ENCODE results near the gene CD276. TPM values are rescaled to one million over a fixed set of nuclear protein-coding genes. Genes with fewer than 3 reads are reported as not detected.

The CD276 gene
- total RNA-seq, 5 donors from 2014 or later (not counting 1 experiment from before 2014, with no cell fraction given) = 0.66 to 0.76 (median 0.76) TPM; not detected in 2

- Mint-ChIP-seq H3K27ac (no peak overlapping the region), H3K4me1 (peaks cover 0 to 4% (median 2%) of the 10 kb centered on the region in 3 donors), H3K36me3 (no peaks in the 10 kb centered on the region), H3K9me3 (no peaks in the 10 kb centered on the region), H3K4me3 (no peak overlapping the region), H3K27me3 (peaks cover 26 to 40% of the 10 kb centered on the region in 2 donors)
- Histone ChIP-seq H3K27ac (ENCODE audit: low read length) (no peak overlapping the region), H3K4me1 (ENCODE audit: control insufficient read depth in 1 of 2, extremely low read depth in 1 of 2, insufficient read depth in 2 of 2, low read length in 2 of 2) (no peaks in the 10 kb centered on the region), H3K27me3 (replicated peaks in 1 of 2; ENCODE audit: control insufficient read depth in 2 of 2, extremely low read depth in 1 of 2, insufficient read depth in 2 of 2, low read length in 1 of 2) (peaks cover 0 to 42% of the 10 kb centered on the region in 2 experiments), H3K36me3 (ENCODE audit: control insufficient read depth in 2 of 2, extremely low read depth in 1 of 2, insufficient read depth in 1 of 2, low read length in 1 of 2) (no peaks in the 10 kb centered on the region), H3K9me3 (no peaks in the 10 kb centered on the region), H3K4me3 (ENCODE audit: control insufficient read depth in 1 of 2, extremely low read depth in 1 of 2, low read length in 1 of 2) (no peak overlapping the region)
- DNase-seq (no peak), ATAC-seq (replicated peaks in 1 of 4) (no peak)
- POLR2A ChIA-PET = no interaction called here
- CTCF ChIA-PET = interaction anchor here in 1 of 2 donors (0.6 kb wide), 1 partner anchor 30 kb away, joined by 3 read pairs; no protein-coding TSS in a partner anchor
Observed at GRCh38 chr15:73757571-73757970, 73.4 kb downstream of the CD276 start.

GRCh38 chr15:73758461-73758860 is 74.3 kb downstream of the CD276 start:
- ChIA-PET CTCF (no interaction called here), POLR2A (no interaction called here)
- no peaks in the 10 kb centered on the region for H3K36me3 ChIP-seq (ENCODE audit: control insufficient read depth in 2 of 2, extremely low read depth in 1 of 2, insufficient read depth in 1 of 2, low read length in 1 of 2)
- H3K27ac ChIP-seq (ENCODE audit: low read length) = no peak overlapping the region
- H3K4me3 ChIP-seq (ENCODE audit: control insufficient read depth in 1 of 2, extremely low read depth in 1 of 2, low read length in 1 of 2) = no peak overlapping the region
- H3K4me1 ChIP-seq (ENCODE audit: control insufficient read depth in 1 of 2, extremely low read depth in 1 of 2, insufficient read depth in 2 of 2, low read length in 2 of 2) = no peaks in the 10 kb centered on the region
- H3K27me3 ChIP-seq (replicated peaks in 1 of 2; ENCODE audit: control insufficient read depth in 2 of 2, extremely low read depth in 1 of 2, insufficient read depth in 2 of 2, low read length in 1 of 2) = peaks cover 0 to 42% of the 10 kb centered on the region in 2 experiments
- H3K4me1 Mint-ChIP-seq = peaks cover 0 to 4% (median 2%) of the 10 kb centered on the region in 3 donors
- no peak overlapping the region for H3K27ac Mint-ChIP-seq
- H3K27me3 Mint-ChIP-seq = peaks cover 25 to 42% of the 10 kb centered on the region in 2 donors
- ATAC-seq (replicated peaks in 1 of 4) (no peak), DNase-seq (no peak)
- H3K4me3 Mint-ChIP-seq = no peak overlapping the region
- 61% methylated on average over 5 of the region's 5 CpGs for WGBS (ENCODE audit: insufficient coverage)
- H3K9me3 Mint-ChIP-seq = no peaks in the 10 kb centered on the region
- H3K9me3 ChIP-seq = no peaks in the 10 kb centered on the region
- no peaks in the 10 kb centered on the region for H3K36me3 Mint-ChIP-seq

GRCh38 chr15:73760330-73761329 is 76.4 kb downstream of the CD276 start:
- Mint-ChIP-seq H3K4me1 (no peaks in the 10 kb centered on the region), H3K4me3 (no peak overlapping the region), H3K27ac (no peak overlapping the region), H3K36me3 (no peaks in the 10 kb centered on the region), H3K27me3 (peaks cover 11 to 27% of the 10 kb centered on the region in 2 donors), H3K9me3 (no peaks in the 10 kb centered on the region)
- ATAC-seq (replicated peaks in 1 of 4) (no peak), DNase-seq (no peak)
- CTCF ChIA-PET = no interaction called here
- Histone ChIP-seq H3K4me3 (ENCODE audit: control insufficient read depth in 1 of 2, extremely low read depth in 1 of 2, low read length in 1 of 2) (no peak overlapping the region), H3K27me3 (replicated peaks in 1 of 2; ENCODE audit: control insufficient read depth in 2 of 2, extremely low read depth in 1 of 2, insufficient read depth in 2 of 2, low read length in 1 of 2) (peaks cover 0 to 44% of the 10 kb centered on the region in 2 experiments), H3K27ac (ENCODE audit: low read length) (no peak overlapping the region), H3K4me1 (ENCODE audit: control insufficient read depth in 1 of 2, extremely low read depth in 1 of 2, insufficient read depth in 2 of 2, low read length in 2 of 2) (no peaks in the 10 kb centered on the region), H3K36me3 (ENCODE audit: control insufficient read depth in 2 of 2, extremely low read depth in 1 of 2, insufficient read depth in 1 of 2, low read length in 1 of 2) (no peaks in the 10 kb centered on the region), H3K9me3 (no peaks in the 10 kb centered on the region)
- 50% methylated on average over 9 of the region's 11 CpGs for WGBS (ENCODE audit: insufficient coverage)
- POLR2A ChIA-PET = no interaction called here

- Histone ChIP-seq H3K36me3 (ENCODE audit: control insufficient read depth in 2 of 2, extremely low read depth in 1 of 2, insufficient read depth in 1 of 2, low read length in 1 of 2) (no peaks in the 10 kb centered on the region), H3K27ac (ENCODE audit: low read length) (no peak overlapping the region), H3K4me3 (ENCODE audit: control insufficient read depth in 1 of 2, extremely low read depth in 1 of 2, low read length in 1 of 2) (no peak overlapping the region), H3K9me3 (no peaks in the 10 kb centered on the region), H3K27me3 (replicated peaks in 1 of 2; ENCODE audit: control insufficient read depth in 2 of 2, extremely low read depth in 1 of 2, insufficient read depth in 2 of 2, low read length in 1 of 2) (peaks cover 0 to 41% of the 10 kb centered on the region in 2 experiments), H3K4me1 (ENCODE audit: control insufficient read depth in 1 of 2, extremely low read depth in 1 of 2, insufficient read depth in 2 of 2, low read length in 2 of 2) (no peaks in the 10 kb centered on the region)
- H3K27ac Mint-ChIP-seq = no peak overlapping the region
- no peak for ATAC-seq (replicated peaks in 1 of 4)
- peaks cover 15 to 17% of the 10 kb centered on the region in 2 donors for H3K27me3 Mint-ChIP-seq
- no peaks in the 10 kb centered on the region for H3K36me3 Mint-ChIP-seq
- no peaks in the 10 kb centered on the region for H3K9me3 Mint-ChIP-seq
- no peak overlapping the region for H3K4me3 Mint-ChIP-seq
- POLR2A ChIA-PET = no interaction called here
- no peak for DNase-seq
- CTCF ChIA-PET = no interaction called here
- H3K4me1 Mint-ChIP-seq = no peaks in the 10 kb centered on the region
- 41% methylated on average over 2 of the region's 3 CpGs for WGBS (ENCODE audit: insufficient coverage)
Observed at GRCh38 chr15:73763931-73764330, 79.7 kb downstream of the CD276 start.

Other genes starting within 250 kb of the CD276 start
- gene REC114, start 241.2 kb upstream of the CD276 start, total RNA-seq = not detected
- 10 to 100 TPM; 24.7 to 34.9 (median 33.1) TPM for gene NPTN, start 51.0 kb upstream of the CD276 start, total RNA-seq
- not detected for gene INSYN1, start 69.0 kb downstream of the CD276 start, total RNA-seq
- gene TBC1D21, start 189.2 kb downstream of the CD276 start, total RNA-seq = not detected
- 1 to 10 TPM; 1.4 to 4.8 (median 1.6) TPM for gene LOXL1, start 242.1 kb downstream of the CD276 start, total RNA-seq

Data from T-cell (primary cell).